GM18907 (cell line): Measurements from ENCODE around the gene ALG6.

Experiments used
- ATAC-seq: cut with Tn5 transposase; IDR thresholded peaks from one replicate; pipeline ENCODE4 v1.9.1; 2021; ENCODE audit warnings: mild to moderate bottlenecking, moderate library complexity; ENCODE audit not compliant: unreplicated experiment

ALG6 gene

GRCh38 chr1:63367215-63368103 lies at the start of gene ALG6:
Gene ALG6 (plus strand): TSS chr1:63367627. CDS start chr1:63370978, 3,351 bp downstream.
- ATAC-seq: peak; percentile 95

- no peak for ATAC-seq
These were observed 49.6 kb upstream of the ALG6 start for GRCh38 chr1:63317817-63318152.

GRCh38 chr1:63318201-63318979 lies 49.0 kb upstream of the ALG6 start:
- ATAC-seq: no peak

GRCh38 chr1:63319046-63320021 lies 48.1 kb upstream of the ALG6 start:
- ATAC-seq: no peak

- no peak for ATAC-seq
These were observed 47.3 kb upstream of the ALG6 start for GRCh38 chr1:63320022-63320721.

GRCh38 chr1:63321066-63321784 lies 46.2 kb upstream of the ALG6 start:
- no peak for ATAC-seq

- no peak for ATAC-seq
These were observed 45.7 kb upstream of the ALG6 start for GRCh38 chr1:63321785-63322113.

GRCh38 chr1:63322114-63322943 lies 45.1 kb upstream of the ALG6 start, which contains the start of gene FOXD3:
Gene FOXD3 (plus strand): TSS chr1:63322567. CDS start chr1:63323059, 492 bp downstream.
- peak; percentile 48 for ATAC-seq

GRCh38 chr1:63322944-63323864 lies 44.2 kb upstream of the ALG6 start:
- no peak for ATAC-seq

GRCh38 chr1:63323865-63324778 lies 43.3 kb upstream of the ALG6 start:
- no peak for ATAC-seq

GRCh38 chr1:63324779-63325119 lies 42.7 kb upstream of the ALG6 start:
- ATAC-seq: no peak

GRCh38 chr1:63325279-63325985 lies 42.0 kb upstream of the ALG6 start:
- ATAC-seq: no peak

GRCh38 chr1:63326106-63326472 lies 41.3 kb upstream of the ALG6 start:
- no peak for ATAC-seq

- ATAC-seq: no peak
These were observed 40.7 kb upstream of the ALG6 start for GRCh38 chr1:63326473-63327380.

- ATAC-seq: no peak
These were observed 39.9 kb upstream of the ALG6 start for GRCh38 chr1:63327417-63328054.
